Measurements from ENCODE around the gene CD164.
A peak's percentile ranks its signal among the peaks of the same experiment; 100 is the strongest.

CD164 gene

GRCh38 chr6:109381747-109382575 is at the start of gene CD164:
CD164 (minus strand) TSS chr6:109382467; CDS start chr6:109382378, 89 bp downstream.
- peak; percentile 69 to 88 for DNase-seq (ENCODE audit: low read depth in 1 of 2, low spot score in 1 of 2)

- no peak for DNase-seq (ENCODE audit: low read depth in 1 of 2, low spot score in 1 of 2)
Observed at GRCh38 chr6:109429496-109429895, 47.2 kb upstream of the CD164 start.

GRCh38 chr6:109428889-109429477 is 46.7 kb upstream of the CD164 start:
- DNase-seq (ENCODE audit: low read depth in 1 of 2, low spot score in 1 of 2) = no peak

GRCh38 chr6:109424946-109425345 is 42.7 kb upstream of the CD164 start:
- DNase-seq (ENCODE audit: low read depth in 1 of 2, low spot score in 1 of 2) = no peak

GRCh38 chr6:109421184-109421583 is 38.9 kb upstream of the CD164 start:
- no peak for DNase-seq (ENCODE audit: low read depth in 1 of 2, low spot score in 1 of 2)

- no peak for DNase-seq (ENCODE audit: low read depth in 1 of 2, low spot score in 1 of 2)
Observed at GRCh38 chr6:109420751-109421150, 38.5 kb upstream of the CD164 start.

GRCh38 chr6:109417646-109418045 is 35.4 kb upstream of the CD164 start:
- DNase-seq (ENCODE audit: low read depth in 1 of 2, low spot score in 1 of 2) = no peak

GRCh38 chr6:109411034-109411433 is 28.8 kb upstream of the CD164 start:
- DNase-seq (ENCODE audit: low read depth in 1 of 2, low spot score in 1 of 2) = no peak

GRCh38 chr6:109406196-109406595 is 23.9 kb upstream of the CD164 start:
- DNase-seq (ENCODE audit: low read depth in 1 of 2, low spot score in 1 of 2) = no peak

- DNase-seq (ENCODE audit: low read depth in 1 of 2, low spot score in 1 of 2) = no peak
Observed at GRCh38 chr6:109397020-109397419, 14.8 kb upstream of the CD164 start.

- no peak for DNase-seq (ENCODE audit: low read depth in 1 of 2, low spot score in 1 of 2)
Observed at GRCh38 chr6:109396046-109396718, 13.9 kb upstream of the CD164 start.

- DNase-seq (ENCODE audit: low read depth in 1 of 2, low spot score in 1 of 2) = no peak
Observed at GRCh38 chr6:109393886-109394281, 11.6 kb upstream of the CD164 start.

- no peak for DNase-seq (ENCODE audit: low read depth in 1 of 2, low spot score in 1 of 2)
Observed at GRCh38 chr6:109393157-109393885, 11.1 kb upstream of the CD164 start.

- no peak for DNase-seq (ENCODE audit: low read depth in 1 of 2, low spot score in 1 of 2)
Observed at GRCh38 chr6:109389650-109390274, 7.5 kb upstream of the CD164 start.

- DNase-seq (ENCODE audit: low read depth in 1 of 2, low spot score in 1 of 2) = no peak
Observed at GRCh38 chr6:109388265-109388664, 6.0 kb upstream of the CD164 start.

- no peak for DNase-seq (ENCODE audit: low read depth in 1 of 2, low spot score in 1 of 2)
Observed at GRCh38 chr6:109383438-109383940, 1.2 kb upstream of the CD164 start.

GRCh38 chr6:109382576-109383437 is 540 bp upstream of the CD164 start:
- DNase-seq (ENCODE audit: low read depth in 1 of 2, low spot score in 1 of 2) = peak; percentile 92 to 95

GRCh38 chr6:109381061-109381746 is 1.1 kb downstream of the CD164 start:
- no peak for DNase-seq (ENCODE audit: low read depth in 1 of 2, low spot score in 1 of 2)

GRCh38 chr6:109379711-109380110 is 2.6 kb downstream of the CD164 start:
- DNase-seq (ENCODE audit: low read depth in 1 of 2, low spot score in 1 of 2) = no peak

All from activated CD4-positive, alpha-beta T cell treated with anti-CD3 and anti-CD28 coated beads, Interleukin-2, amount 50 U/mL, for 24 hours (primary cell).